HG02678 (cell line): ENCODE results near the gene MBNL1.
"Not testable (repeated sequence)": the region's sequence is repeated elsewhere in the genome, so short reads cannot be mapped to it uniquely, and the experiment has no call there.

Experiments
- ATAC-seq: cut with Tn5 transposase; IDR thresholded peaks from one replicate; pipeline ENCODE4 v1.9.1; 2021; ENCODE audit warnings: mild to moderate bottlenecking, moderate library complexity; ENCODE audit not compliant: unreplicated experiment

The MBNL1 gene

DNA sequence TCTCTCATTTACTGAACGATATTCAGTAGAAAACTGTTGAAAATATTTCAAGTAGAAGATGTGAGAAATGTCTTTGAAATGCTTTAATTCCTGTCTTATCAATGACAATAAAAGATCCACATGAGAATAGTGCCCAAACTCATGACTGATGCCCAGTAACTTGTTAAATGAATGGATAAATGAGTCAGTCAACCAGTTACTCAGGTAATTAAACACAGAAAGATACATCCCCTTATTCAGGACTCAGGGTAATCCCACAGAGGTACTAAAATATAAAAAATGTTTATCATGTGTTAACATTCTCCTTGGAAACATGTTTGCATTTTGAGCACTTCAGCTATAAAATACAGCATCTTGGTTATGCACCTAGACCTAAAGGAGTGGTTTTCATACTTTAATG is 169.5 kb downstream of the MBNL1 start:
- no peak for ATAC-seq

DNA sequence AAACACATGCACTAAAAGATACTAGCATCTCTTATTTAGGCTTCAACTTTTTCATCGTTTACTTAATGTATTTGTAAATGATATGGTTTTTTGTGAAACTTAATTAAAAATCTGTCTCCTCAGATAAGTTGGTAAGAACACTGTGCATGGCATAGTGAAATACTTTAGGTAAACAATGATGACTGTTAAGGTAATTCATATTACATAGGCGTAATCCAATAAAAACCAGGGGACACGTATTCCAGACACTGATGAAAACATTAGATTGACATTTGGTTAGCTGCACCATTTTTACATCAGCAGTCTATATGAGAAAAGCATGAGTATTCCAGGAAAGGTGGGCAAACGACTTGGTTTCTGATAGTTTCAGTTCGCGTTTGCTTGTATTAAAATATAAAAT is 170.0 kb downstream of the MBNL1 start:
- ATAC-seq, result no peak

DNA sequence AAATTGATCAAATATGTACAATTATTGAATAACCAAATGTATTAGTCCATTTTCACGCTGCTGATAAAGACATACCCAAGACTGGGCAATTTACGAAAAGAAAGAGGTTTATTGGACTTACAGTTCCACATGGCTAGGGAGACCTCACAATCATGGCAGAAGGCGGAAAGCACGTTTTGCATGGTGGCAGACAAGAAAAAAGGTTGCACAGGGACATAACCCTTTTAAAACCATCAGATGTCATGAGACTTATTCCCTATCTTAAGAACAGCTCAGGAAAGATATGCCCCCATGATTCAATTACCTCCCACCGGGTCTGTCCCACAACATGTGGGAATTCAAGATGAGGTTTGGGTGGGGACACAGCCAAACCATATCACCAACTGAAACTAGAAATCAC is 171.5 kb downstream of the MBNL1 start:
- not testable (repeated sequence) for ATAC-seq

DNA sequence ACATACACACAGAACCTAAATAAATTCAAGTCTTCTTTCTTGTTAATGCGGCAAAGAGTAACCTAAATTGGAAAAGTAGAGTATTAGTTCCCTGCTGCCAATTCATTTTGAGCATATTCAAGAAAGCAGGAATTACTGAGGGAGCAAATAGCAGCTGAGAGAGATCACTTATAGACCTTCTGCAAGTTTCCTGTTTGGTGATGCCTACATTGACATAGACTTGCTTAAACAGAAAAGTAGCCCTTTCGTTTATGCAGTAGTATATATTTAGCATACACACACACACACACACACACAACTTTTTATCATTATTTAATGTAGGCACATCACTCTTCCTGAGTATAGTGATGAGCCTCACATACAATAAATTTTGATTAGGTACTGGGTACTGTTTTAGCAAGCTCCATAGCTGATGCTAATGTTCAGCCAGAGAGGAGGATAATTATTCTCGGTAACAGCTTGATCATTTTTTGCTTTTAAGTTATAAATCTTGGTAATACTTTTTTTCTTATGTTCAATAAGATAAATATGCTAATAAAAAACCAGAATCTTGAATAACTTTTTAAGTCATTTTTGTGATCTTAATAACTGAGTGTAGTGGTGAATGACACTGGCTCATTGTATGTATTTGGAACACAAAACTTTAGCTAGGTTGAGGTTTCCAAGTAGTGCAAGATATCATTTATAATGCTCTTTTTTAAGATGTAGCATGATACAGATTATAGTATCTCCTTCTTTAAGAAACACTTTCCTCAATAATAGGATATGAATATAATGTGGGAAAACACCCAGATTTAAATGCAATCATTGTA is 174.7 kb downstream of the MBNL1 start:
- no peak for ATAC-seq

DNA sequence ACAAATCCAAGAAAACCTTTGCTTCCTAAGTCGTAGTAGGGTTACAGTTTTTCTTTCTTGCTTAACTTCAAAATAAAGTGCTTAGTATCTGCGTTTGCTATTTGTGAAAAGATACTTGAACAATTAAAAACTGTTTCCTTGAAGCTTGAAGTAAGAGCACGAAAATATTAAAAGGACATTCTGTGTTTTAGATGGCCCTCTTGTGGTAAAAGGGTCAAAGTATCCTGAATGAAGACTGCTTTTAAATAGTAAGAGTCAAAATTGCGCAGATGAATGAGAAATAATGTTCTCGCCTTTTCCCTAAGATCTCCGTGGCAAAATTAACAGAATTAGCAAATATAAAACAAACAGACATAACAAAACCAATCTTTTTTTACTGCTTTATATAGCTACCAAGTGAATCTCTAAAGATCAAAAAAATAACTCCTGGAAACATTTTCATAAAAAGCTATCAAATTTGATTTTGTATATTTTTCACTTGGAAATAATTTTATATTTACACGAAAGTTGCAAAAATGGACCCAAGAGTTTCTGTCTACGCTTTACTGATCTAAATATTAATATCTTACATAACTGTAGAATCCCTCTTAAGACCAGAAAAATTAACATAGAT is 175.4 kb downstream of the MBNL1 start:
- no peak for ATAC-seq

DNA sequence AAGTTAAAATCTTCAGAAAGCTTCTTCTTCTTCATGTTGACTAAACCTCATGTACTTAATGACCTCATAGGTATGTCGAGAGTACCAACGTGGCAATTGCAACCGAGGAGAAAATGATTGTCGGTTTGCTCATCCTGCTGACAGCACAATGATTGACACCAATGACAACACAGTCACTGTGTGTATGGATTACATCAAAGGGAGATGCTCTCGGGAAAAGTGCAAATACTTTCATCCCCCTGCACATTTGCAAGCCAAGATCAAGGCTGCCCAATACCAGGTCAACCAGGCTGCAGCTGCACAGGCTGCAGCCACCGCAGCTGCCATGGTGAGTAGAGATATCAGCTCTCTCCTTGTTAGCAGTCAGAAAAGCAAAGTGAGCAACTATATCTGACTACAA is 176.5 kb downstream of the MBNL1 start:
- ATAC-seq, result no peak

DNA sequence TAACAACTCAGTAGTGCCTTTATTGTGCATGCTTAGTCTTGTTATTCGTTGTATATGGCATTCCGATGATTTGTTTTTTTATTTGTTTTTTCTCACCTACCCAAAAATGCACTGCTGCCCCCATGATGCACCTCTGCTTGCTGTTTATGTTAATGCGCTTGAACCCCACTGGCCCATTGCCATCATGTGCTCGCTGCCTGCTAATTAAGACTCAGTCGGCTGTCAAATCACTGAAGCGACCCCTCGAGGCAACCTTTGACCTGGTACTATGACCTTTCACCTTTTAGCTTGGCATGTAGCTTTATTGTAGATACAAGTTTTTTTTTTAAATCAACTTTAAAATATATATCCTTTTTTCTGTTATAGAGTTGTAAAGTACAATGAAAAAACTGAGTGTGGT is 177.8 kb downstream of the MBNL1 start:
- no peak for ATAC-seq

DNA sequence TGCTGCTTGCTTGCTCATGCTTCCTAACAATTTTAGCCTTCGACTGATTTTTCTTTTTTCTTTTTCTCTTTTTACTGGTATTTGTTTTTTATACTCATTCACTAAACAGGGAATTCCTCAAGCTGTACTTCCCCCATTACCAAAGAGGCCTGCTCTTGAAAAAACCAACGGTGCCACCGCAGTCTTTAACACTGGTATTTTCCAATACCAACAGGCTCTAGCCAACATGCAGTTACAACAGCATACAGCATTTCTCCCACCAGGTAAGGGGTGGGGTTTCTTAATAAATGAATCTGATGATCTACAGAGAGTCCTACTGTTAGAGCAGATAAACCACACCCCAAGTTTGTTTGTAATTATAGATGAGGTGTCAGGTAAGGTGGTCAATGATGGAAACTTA is 178.8 kb downstream of the MBNL1 start:
- no peak for ATAC-seq

DNA sequence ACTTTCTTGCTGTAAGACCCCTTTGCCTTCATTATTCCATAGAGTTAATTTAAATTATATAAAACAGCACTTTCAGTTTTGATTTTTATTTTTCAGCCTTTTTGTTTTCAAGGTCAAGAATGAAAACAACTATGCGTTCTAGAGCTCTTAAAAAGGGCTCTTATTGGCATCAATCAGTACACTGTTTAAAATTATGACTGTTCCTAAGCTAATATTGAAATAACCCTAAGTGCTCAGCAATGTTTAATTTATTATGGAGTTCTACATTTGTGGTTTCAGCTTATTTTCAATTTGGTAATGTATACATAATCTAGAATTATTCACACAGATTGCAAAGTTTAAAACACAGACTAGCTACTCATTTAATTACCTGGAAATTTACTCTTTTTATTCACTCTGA is 179.4 kb downstream of the MBNL1 start:
- no peak for ATAC-seq

DNA sequence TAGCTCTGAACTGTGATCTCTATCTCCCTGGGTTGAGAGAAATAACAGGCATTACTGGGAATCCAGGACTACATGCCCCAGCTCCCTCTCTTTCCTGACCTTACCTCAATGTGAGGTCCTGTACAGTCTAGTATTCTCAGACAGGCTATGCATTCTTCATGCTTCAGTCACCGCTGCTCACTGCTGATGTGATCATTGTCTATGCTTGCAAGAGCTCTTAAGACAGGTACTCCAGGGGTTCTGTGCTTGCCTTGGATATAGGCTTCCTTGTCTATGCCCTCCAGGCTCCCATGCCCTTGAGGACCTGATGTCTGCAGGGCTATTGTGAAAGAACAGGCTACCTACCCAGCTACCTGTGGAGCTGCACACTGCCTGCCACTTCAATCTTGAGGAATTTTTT is 183.6 kb downstream of the MBNL1 start:
- ATAC-seq, result no peak

DNA sequence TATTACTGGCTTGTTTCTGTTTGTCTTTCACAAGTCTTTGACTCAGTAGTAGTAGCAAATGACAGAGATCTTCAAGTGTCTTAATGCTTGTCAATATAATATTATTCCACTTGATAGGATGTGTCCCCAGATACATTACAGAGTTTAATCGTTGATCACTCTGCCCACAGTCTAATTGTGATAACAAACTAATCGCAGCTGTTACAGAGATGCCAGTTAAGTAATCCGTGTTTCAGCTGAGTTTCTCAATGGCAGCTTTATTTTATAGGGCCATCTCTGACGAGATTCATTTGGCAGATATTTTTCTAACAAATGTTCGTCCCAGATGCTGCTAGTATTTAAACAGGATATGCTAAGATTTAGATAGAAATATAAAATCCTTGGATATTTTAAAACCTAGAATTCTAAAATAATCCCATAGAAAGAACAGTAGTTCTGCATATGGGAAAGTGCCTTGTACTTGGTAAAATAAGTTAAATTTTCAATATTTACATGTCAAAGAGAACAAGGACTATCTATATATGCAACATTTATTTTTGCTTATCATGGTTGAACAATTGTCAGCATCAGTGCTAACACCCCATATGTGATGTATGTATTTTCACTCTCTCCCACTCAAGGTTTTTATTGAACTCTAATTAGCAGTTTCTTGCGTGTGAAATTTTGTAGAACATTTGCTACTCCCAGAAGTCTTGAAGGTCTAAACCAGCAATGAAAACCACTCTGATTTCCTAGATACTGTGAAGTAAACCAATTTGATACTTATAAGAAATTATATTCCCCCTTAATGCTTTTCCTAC is 185.5 kb downstream of the MBNL1 start:
- ATAC-seq, result no peak

DNA sequence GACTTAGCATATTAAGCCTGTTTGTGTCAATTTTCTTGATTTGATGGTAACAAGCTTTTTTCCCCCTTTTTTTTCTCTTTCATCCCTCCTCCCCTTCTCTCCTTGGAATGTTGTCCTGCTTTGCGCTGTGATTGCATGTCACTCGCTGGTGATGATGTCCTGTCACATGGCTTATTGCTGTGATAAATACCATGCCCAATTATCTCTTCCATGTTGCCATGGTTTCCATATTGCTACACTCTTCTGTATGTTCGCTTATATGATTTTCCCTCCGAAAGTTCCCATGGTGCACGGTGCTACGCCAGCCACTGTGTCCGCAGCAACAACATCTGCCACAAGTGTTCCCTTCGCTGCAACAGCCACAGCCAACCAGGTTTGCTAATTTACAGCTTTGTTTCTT is 187.3 kb downstream of the MBNL1 start:
- no peak for ATAC-seq

DNA sequence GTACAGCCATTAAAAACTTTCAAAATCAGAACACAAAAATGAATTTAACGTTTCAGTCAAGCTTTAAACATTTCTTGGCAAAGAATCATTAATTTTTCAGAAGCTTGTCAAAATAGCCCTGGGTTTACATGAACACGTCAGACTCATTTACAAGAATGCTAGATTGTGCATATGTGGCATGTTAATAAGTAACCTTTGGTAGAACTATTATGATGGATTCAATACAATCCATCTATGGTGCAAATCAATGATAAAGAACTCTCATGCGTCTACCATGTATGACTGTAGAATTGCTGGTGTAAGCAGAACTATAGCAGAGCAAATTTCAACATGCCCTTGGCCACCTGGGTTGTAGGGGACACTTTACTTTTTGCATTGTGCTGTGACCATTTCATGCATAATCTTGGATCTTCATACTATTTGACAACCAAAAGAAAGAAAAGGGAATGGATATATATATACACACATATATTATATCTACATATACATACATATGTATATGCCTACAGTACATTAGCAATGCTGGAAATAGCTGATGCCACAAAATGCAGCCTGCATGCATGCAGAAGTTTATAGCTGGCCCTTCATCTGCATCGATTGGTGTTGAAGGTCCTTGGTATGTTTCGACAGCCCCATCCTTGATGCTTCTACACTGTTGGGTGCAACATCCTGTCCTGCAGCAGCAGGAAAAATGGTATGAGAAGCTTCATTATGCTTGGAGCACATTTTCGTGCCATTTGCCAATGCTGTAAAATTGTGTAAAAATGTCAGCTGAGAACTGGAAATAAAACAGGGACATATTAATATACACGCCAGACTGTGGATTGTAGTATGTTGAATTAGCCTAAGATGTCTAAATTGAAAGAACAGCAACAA is 189.0 kb downstream of the MBNL1 start:
- ATAC-seq, result no peak

DNA sequence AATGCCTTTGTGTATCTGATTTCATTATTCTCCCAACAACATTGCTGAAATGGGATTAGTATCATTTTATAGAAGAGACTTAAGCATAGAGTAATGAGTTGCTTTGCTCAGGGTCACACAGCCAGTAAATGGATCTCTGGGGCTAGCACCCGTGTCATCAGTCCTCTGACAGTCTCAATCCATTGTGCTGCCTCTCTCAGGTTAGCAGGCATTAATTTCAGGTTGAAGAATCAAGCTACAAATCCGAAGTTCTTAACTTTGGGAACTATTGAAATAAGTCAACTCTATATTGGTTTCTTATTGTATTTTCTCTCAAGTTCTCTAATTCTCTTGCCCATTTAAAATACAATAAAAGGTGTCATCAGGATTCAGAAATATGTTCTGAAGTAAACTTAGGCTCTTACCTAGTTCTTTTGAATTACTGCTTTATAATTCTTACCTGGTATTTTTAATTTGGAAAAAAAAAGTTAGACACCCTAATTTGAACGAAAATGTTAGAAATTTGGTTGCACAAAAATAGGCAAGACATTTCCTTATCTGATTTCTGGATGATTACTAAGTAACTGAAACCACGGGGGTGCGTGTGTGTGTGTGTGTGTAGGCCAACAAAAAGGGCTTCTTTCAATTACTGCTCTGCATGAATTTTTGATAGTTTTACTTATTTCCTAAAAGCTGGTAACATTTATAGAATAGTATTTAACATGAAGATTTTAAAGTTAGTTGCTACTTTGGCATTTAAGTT is 189.8 kb downstream of the MBNL1 start:
- no peak for ATAC-seq

DNA sequence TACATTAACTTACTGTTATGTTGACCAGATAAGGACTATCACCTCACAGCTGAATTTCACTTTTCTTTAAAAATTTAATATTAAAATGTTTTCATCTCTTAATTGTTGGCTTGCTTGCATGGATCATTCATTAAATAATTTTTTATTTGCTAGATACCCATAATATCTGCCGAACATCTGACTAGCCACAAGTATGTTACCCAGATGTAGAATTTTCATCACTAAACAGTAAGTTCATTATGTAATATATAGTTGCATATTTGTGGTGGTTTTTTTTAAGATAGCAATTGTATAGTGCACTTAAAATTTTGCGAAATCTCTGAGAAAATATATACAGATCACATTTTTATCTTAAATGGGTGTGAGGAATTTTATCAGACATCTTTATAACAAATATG is 190.4 kb downstream of the MBNL1 start:
- no peak for ATAC-seq

DNA sequence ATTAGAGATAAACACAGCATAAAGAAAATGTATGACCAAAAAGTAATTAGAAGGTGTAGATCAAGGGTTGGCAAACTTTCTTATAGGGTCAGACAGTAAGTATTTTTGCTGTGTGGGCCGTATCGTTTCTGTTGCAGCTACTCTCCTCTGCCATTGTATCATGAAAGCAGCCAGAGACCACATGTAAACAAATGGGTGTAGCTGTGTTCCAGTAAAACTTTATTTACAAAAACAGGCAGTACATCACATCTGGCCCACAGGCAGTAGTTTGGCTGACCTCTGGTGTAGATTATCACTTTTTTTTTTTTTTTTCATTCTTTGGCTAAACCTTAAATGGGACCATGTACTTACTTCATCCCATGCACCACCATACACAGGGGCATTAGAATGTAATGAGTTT is 190.8 kb downstream of the MBNL1 start:
- no peak for ATAC-seq

DNA sequence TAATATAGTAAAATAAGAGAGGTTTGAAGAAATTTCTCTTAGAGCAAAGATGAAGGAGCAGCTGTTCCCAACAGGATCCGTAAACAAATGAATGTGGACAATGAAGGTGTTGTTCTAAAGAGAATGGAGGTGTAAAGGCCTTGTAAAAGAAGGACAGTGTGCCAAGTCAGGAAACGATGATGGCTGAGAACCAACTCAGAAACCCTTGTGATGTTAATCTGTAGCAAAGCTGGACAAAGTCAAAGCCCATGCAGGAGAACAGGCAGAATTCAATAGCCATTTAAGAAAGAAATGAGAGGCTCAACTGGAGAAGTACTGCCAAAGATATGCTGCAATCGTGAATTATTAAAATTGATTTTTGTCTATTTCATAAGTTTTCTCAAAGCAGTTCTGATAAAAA is 192.2 kb downstream of the MBNL1 start:
- no peak for ATAC-seq

DNA sequence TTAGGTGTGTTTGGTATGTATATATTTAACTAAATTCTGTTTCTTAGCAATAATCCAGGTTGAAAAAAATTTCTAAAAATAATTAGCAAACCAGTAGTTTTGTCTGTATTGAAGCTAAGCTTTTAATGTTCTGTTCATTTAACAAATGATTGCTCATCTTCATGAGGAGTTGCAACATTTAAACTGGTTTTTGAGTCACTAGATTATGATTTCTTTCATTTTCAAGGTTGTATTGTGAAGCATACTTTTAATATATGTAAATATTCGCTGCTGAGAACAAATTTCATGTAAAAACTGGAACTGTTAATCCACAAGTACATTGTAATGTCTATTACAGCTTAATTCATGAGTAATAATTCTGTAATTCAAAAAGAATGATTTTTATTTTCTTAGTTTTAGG is 192.7 kb downstream of the MBNL1 start:
- ATAC-seq, result no peak

DNA sequence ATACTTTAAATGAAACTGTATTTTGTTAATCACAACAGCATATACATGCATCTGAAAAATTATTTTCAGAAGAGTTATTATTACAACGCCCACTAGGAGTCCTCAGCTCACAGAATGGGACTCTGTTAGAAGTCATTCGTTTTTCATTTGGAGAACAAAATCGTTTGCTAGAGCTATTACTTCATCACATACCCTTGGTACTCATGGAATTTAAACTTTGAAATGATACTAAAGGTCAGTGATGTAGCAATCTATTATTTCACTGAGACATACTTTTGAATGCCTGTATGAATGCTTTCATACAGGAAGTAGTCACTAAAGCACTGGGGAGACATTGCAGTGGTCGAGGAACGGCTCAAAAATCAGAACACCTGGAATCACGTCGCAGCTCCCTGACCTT is 198.1 kb downstream of the MBNL1 start:
- no peak for ATAC-seq

DNA sequence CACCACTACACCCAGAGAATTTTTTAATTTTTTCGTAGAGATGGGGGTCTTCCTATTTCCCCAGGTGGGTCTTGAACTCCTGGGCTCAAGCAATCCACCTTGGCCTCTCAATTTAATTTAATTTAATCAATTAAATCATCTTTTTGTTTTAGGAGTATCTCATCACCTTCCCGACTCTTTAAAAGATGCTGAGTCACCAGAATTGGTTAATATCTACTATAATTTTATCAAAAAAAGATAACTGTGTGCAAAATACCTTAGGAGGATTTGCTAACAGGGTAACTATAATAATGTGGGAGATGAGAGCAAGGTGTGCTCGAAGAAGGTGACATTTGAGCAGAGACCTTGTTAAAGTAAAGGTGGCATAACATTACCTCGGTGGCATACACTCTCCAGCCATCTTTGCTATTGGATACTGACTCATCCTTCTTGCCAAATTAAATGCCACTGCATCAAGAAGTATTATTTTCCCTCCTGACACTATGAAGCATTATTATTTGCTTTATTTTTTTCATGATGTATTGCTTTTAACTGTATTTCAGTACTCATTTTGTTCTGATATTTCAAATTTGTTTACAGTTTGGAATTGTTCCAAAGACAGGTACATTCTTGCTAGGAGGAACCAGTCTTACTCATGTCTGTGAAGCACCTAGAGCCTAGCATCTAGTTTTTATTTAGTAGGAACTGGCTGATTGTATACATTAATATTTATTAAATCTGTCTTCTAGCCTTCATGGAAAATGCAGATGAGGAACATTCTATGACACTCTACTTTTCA is 200.7 kb downstream of the MBNL1 start:
- ATAC-seq, result no peak
